Neural cell (in vitro differentiated cells): Measurements from ENCODE around the gene SMTN.

ENCODE experiments used
- CTCF ChIP-seq: fragments of 450-650 bp; IDR thresholded peaks from 2 replicates; pipeline ENCODE4 v1.5.1; 2014; ENCODE audit warnings: antibody characterized with exemption, mild to moderate bottlenecking, moderate library complexity; ENCODE audit not compliant: poor library complexity, severe bottlenecking
- EP300 ChIP-seq: fragments of 450-650 bp; conservative IDR thresholded peaks from 2 replicates; pipeline ENCODE4 v1.6.1; 2014; ENCODE audit warnings: antibody characterized with exemption, mild to moderate bottlenecking, moderate library complexity; ENCODE audit not compliant: poor library complexity, severe bottlenecking
- EZH2 ChIP-seq: fragments of 200-600, 300-800 bp; shearing (Covaris generic), sonication (generic); IDR thresholded peaks from 2 replicates; pipeline ENCODE4 v1.6.1; 2014; ENCODE audit warnings: antibody characterized with exemption, low read length, borderline replicate concordance, mild to moderate bottlenecking; ENCODE audit not compliant: insufficient read depth, poor library complexity, severe bottlenecking
- POLR2AphosphoS5 ChIP-seq: IDR thresholded peaks from 2 replicates; pipeline ENCODE4 v1.6.1; 2012
- RAD21 ChIP-seq: fragments of 450-650 bp; conservative IDR thresholded peaks from 2 replicates; pipeline ENCODE4 v1.6.1; 2014; ENCODE audit warnings: antibody characterized with exemption, mild to moderate bottlenecking, moderate library complexity
- REST ChIP-seq: IDR thresholded peaks from 2 replicates; pipeline ENCODE4 v1.6.1; 2012; ENCODE audit warnings: borderline replicate concordance
- SMC3 ChIP-seq: fragments of 450-650 bp; conservative IDR thresholded peaks from 2 replicates; pipeline ENCODE4 v1.6.1; 2014; ENCODE audit warnings: antibody characterized with exemption, mild to moderate bottlenecking, moderate library complexity; ENCODE audit not compliant: poor library complexity
- TAF1 ChIP-seq: IDR thresholded peaks from 2 replicates; pipeline ENCODE4 v1.6.1; 2012; ENCODE audit warnings: low read depth

DNA sequence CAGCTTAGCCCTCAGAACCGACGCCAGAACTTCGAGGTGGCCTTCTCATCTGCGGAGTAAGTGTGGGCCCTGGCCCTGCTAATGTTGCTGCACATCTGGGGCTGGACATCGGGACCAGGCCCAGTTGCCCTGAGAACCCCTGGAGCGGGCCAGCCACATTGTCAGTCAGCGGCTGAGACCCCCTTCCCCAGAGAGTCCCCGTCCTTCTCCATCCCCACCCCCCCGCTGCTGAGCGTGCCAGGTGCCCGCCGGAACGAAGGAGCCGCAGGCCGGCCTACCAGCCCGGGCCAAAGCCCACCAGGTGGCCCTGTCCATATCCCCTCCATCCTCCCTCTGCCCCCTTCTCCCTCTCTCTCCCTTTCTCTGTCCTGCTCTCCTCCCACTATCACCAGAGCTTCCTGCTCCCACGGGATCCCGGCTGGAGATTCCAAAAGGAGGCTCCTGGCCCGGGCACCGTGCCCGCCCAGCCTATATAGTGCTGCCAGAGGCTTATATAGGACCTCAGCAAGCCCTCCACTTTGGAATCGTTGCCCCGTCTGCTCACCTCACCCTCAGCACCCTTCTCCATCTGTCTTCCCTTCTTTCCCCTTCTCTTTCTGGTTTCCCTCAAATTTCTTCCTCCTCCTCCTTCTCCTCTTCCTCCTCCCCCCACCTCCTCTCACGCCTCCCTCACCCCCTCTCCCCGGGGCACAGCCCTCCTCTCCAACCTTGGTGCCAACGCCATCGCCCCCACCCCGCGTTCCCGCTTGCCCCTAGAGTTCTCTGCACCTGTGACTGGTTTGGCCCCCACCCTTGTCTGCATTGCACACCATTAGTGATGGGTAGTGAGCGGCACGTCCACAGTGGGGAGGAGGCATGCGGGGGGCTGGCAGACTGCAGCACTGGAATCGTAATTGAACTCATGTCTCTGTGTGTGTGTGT is 19.0 kb downstream of the SMTN start:
- TF ChIP-seq CTCF (no peak), POLR2AphosphoS5 (no peak), EZH2 (no peak), SMC3 (no peak), TAF1 (no peak), REST (no peak), RAD21 (no peak), EP300 (no peak)
